Left lung (tissue), 10 donors: ENCODE data around the gene LAMTOR2. TPM values are rescaled to one million over a fixed set of nuclear protein-coding genes. Genes with fewer than 3 reads are reported as not detected.

Experiments
- ATAC-seq: fragments of 200-7000 bp; cut with Tn5 transposase; one replicate; pipeline ENCODE4 v1.9.1; 2020; ENCODE audit warnings: moderate library complexity
- DNase-seq, 4 donors: peaks; one replicate each; pipeline ENCODE4 v3.0.0-alpha.2; 2013 to 2020
- H3K27ac ChIP-seq, 2 donors: fragments of 200-600 bp; sonication (generic) in 1 of 2; one replicate each; pipeline versions ENCODE4 v1.5.0 to v1.8.0; 2020 to 2021
- H3K27me3 ChIP-seq, 2 donors: fragments of 200-600 bp; sonication (generic) in 1 of 2; one replicate each; pipeline versions ENCODE4 v1.5.0 to v1.8.0; 2020 to 2021
- H3K36me3 ChIP-seq, 2 donors: fragments of 200-600 bp; sonication (generic) in 1 of 2; one replicate each; pipeline versions ENCODE4 v1.5.0 to v1.8.0; 2020 to 2021
- H3K4me1 ChIP-seq, 2 donors: fragments of 200-600 bp; one replicate each; pipeline ENCODE4 v1.8.0; 2021
- H3K4me3 ChIP-seq, 2 donors: fragments of 200-600 bp; sonication (generic) in 1 of 2; one replicate each; pipeline versions ENCODE4 v1.5.0 to v1.8.0; 2020 to 2021; ENCODE audit warnings: mild to moderate bottlenecking in 1 of 2
- H3K9me3 ChIP-seq, 2 donors: fragments of 200-600 bp; sonication (generic) in 1 of 2; one replicate each; pipeline versions ENCODE4 v1.5.0 to v1.8.0; 2020 to 2021
- CTCF ChIP-seq, 2 donors: fragments of 200-600 bp; sonication (generic) in 1 of 2; IDR thresholded peaks; one replicate each; pipeline versions ENCODE4 v1.5.0 to v1.8.0; 2021; ENCODE audit warnings: antibody characterized with exemption in 2 of 2
- intact Hi-C, 2 donors: fragments of 100-400 bp; cut with DNase I; formaldehyde crosslinking; loops; one replicate each; pipeline versions ENCODE4 v1.11.2 to v1.14.2; 2022
- polyA plus RNA-seq, 6 donors: library from polyadenylated mRNA; unstranded; fragments of 120-200 nt; gene quantifications; one replicate each; pipeline ENCODE4 v1.2.1, GENCODE V29; 2013; ENCODE audit not compliant: insufficient read length in 6 of 6
- total RNA-seq, 2 donors: library from RNA; stranded (reverse); fragmentation: NEBNext Ultra II Directional; extraction: Animal tissue kit (Norgen Biotek cat#: 25700); gene quantifications; one replicate each; pipeline ENCODE4 v1.2.1, GENCODE V29; 2021
- donor health status: DM: no; HTN: yes; CAD: no.
- donor health status: DM: no; HTN: no; CAD: no.

LAMTOR2 gene
- total and polyA plus RNA-seq, 8 donors, result 39.0 to 71.0 (median 48.3) TPM

- ATAC-seq (no peak), DNase-seq (no peak)
- Histone ChIP-seq H3K36me3 (no peaks in the 10 kb centered on the region), H3K9me3 (no peaks in the 10 kb centered on the region), H3K4me3 (no peak overlapping the region), H3K27me3 (peaks cover 0 to 37% of the 10 kb centered on the region in 2 donors), H3K27ac (peak overlapping the region in 1 of 2 donors; percentile 56), H3K4me1 (peaks cover 8 to 29% of the 10 kb centered on the region in 2 donors)
- TF ChIP-seq CTCF (IDR thresholded peaks at IDR 0.05), result no peak
- intact Hi-C loops, result loop anchor here (5.0 kb wide), 1 partner anchor 36 kb away; no protein-coding TSS in a partner anchor
Measured at GRCh38 chr1:156095906-156096508, 41.4 kb downstream of the LAMTOR2 start.

GRCh38 chr1:156096640-156097391 is 42.2 kb downstream of the LAMTOR2 start:
- Histone ChIP-seq H3K27ac (peak overlapping the region; percentile 56 to 71), H3K27me3 (peaks cover 0 to 39% of the 10 kb centered on the region in 2 donors), H3K4me3 (no peak overlapping the region), H3K9me3 (no peaks in the 10 kb centered on the region), H3K4me1 (peaks cover 8 to 35% of the 10 kb centered on the region in 2 donors), H3K36me3 (no peaks in the 10 kb centered on the region)
- intact Hi-C loops, result loop anchor here (5.0 kb wide), 1 partner anchor 35 kb away; no protein-coding TSS in a partner anchor
- peak in 3 of 4 donors; percentile 85 to 97 (median 91) for DNase-seq
- peak; percentile 98 for ATAC-seq
- peak; percentile 88 to 95 for TF ChIP-seq CTCF (IDR thresholded peaks at IDR 0.05)

- ATAC-seq (no peak), DNase-seq (no peak)
- Histone ChIP-seq H3K4me3 (no peak overlapping the region), H3K4me1 (peaks cover 8 to 43% of the 10 kb centered on the region in 2 donors), H3K27ac (peak overlapping the region; percentile 56 to 71), H3K27me3 (peaks cover 0 to 39% of the 10 kb centered on the region in 2 donors), H3K36me3 (no peaks in the 10 kb centered on the region), H3K9me3 (no peaks in the 10 kb centered on the region)
- intact Hi-C loops, result loop anchor here (5.0 kb wide), 1 partner anchor 35 kb away; no protein-coding TSS in a partner anchor
- no peak for TF ChIP-seq CTCF (IDR thresholded peaks at IDR 0.05)
Measured at GRCh38 chr1:156097499-156098178, 43.1 kb downstream of the LAMTOR2 start.

GRCh38 chr1:156098784-156099183 is 44.2 kb downstream of the LAMTOR2 start:
- intact Hi-C loops, result loop anchor here (5.0 kb wide), 1 partner anchor 34 kb away; no protein-coding TSS in a partner anchor
- peaks cover 20 to 55% of the 10 kb centered on the region in 2 donors for H3K4me1 ChIP-seq
- no peak overlapping the region for H3K27ac ChIP-seq
- peaks cover 0 to 31% of the 10 kb centered on the region in 2 donors for H3K27me3 ChIP-seq
- H3K9me3 ChIP-seq, result no peaks in the 10 kb centered on the region
- DNase-seq (no peak), ATAC-seq (no peak)
- no peak overlapping the region for H3K4me3 ChIP-seq
- H3K36me3 ChIP-seq, result no peaks in the 10 kb centered on the region
- TF ChIP-seq CTCF (IDR thresholded peaks at IDR 0.05), result no peak
